HG02610 (cell line): Measurements from ENCODE around the gene COPS9.

Experiments
- ATAC-seq: cut with Tn5 transposase; IDR thresholded peaks from one replicate; pipeline ENCODE4 v1.9.1; 2021; ENCODE audit warnings: mild to moderate bottlenecking, moderate library complexity; ENCODE audit not compliant: unreplicated experiment

The COPS9 gene

DNA sequence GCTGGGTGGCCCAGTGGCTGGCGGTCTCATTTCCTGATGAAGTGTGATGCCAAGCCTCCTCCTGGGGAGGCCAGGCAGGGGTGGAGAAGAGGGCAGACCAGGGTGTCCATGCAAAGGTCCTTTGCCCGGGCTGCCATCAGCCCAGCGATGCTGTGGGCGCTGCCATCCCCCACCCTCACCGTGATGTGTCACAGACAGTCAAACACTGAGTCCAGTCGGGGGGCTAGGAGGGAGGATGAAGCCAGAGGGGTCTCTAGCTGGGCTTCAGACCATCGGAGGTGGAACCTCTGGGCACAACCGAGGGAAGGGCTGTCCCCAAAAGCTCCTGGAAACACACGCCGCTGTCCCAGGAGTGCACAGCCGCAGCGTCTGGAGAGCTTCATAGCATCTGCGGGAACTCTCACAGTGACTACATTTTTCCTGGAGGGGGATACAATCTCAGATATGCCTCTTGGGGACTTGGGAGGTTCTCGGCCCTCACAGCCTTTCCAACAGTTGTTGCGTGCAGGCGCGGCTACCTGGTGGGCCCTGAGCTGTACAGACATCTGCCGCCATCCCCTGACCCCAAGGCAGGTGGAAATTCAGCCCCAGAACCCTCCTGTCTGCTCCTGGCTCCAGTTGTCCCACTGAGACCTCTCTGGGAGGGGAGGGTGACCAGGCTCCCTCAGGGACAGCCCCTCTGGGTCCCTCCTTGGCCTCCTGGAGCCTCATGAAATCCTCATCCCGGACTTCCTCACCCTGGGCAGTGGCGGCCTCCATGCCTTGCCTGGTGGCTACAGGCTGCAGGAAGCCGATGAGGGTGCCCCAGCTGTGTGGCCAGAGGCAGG is 30.9 kb upstream of the COPS9 start:
- no peak for ATAC-seq

DNA sequence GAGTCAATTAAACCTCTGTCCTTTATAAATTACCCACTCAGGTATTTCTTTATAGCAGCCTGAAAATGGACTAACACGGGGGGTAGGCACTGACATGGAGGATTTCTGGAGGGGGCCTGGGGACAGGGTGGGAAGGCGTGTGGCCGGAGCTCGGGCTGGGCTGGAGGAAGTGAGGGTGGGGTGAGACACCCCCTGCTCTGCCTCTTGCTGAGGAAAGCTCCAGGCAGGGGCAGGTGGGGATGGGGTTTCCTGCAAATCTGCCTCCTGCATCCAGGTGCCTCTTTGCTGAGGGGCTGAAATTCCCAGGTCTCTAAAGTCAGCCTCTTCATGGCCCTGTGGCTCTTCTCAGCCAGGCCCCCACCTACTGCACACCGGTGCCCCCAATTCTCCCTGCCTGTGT is 30.1 kb upstream of the COPS9 start:
- ATAC-seq = no peak

DNA sequence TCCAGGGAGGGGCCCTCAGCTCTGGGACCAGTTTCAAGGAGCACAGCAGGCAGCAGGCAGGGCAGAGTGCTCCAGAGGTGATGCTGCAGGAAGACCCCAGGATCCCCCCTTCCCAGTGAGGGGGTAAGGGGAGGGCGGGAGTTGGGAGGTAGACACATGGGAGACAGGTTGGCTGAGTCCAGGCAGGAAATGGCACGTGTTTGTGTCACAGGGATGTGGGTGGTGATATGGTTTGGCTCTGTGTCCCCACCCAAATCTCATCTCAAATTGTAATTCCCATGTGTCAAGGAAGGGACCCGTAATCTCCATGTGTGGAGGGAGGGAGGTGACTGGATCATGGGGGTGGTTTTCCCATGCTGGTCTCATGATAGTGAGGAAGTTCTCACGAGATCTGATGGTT is 29.6 kb upstream of the COPS9 start:
- no peak for ATAC-seq

DNA sequence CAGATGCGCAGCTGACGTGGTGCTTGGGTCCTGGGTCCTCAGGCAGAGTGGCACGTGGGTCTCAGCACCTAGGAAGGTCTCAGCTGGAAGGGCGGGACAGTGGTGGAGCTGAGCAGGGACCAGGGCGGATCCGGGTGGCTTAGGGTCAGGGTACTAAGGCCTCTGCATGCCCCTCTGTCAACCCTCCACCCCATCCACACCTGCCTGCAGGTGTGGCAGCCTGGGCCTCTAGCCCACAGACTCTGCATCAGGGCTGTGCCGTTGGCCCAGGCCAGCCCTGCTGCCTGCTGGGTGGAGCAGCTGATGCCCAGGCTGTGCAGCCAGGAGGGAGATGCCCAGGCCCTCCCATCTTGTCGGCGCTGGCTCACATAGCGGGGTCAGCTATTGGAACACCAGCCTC is 28.9 kb upstream of the COPS9 start:
- no peak for ATAC-seq

DNA sequence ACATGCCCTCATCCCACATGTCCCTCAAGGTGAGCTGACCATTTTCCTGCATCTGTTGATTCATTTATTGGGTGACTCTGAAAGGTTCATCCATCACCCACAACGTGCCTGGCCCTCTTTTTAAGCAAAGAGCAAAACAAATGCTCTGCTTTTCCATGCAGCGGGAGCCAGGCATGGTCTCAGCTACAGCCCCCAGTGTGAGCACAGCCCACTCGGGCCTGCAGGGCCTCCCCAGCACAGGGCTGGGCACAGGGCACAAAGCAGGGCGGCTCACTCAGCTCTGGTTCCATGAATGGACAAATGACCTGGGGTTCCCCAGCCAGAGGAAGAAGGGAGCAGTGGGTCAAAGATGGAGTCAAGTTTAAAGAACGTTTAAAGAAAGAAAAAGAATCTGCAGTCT is 28.5 kb upstream of the COPS9 start:
- ATAC-seq = no peak

DNA sequence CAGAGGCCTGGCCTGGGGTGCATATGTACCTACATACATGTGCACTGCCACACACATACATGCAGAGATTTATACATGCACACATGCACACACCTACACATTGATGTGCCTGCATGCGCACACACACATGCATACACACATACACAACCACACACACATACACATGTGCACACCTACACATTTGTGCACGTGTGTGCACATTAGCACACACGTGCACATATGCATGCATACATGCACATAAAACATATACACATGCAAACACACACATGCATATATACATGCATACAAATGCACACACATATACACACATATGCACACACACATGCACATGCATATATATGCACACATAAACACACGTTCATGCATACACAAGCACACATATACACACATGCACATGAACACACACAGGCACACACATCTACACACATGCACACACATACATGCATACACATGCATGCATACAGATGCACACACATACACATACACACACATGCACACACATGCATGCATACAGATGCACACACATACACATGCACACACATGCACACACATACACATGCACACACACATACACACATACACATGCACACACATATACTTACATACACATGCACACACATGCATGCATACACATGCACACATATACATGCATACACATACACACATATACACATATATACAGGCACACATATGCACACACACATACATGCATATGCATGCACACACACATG is 27.9 kb upstream of the COPS9 start:
- ATAC-seq = no peak

DNA sequence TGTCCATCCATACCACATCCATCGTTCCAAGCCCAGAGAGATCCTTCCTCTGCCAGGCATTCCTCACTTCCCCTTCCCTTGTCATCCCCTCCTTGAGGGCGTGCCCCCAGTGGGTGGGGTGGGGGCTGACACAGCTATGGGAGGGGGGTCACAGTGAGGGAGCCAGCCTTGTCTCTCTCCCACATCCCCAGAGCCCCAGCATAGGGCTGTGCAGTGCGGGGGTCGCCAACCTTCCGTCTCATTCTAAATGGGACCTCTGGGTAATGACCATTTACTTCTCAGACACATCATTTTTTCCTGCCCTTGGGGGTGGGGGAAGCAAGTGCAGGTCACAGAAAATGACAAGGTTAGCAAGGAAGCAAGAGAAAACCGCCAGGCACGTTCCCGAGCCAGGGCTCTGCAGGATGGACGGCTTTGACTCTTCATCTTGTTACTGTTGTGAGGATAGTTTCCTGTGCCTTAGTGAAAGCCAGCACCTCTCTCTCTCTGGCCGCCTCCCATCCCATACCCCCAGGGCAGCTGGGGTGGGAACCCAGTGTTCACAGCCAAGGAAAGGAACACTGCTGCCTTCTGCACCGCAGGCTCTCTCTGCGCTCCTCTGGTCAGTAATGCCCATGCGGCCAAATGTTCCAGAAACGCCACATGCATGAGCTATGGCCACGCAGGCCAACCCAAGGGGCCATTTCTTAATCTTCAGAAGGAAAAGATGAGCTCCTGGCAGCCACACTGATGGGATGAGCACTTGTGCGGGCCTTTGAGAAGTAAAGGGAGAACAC is 27.0 kb upstream of the COPS9 start:
- no peak for ATAC-seq

DNA sequence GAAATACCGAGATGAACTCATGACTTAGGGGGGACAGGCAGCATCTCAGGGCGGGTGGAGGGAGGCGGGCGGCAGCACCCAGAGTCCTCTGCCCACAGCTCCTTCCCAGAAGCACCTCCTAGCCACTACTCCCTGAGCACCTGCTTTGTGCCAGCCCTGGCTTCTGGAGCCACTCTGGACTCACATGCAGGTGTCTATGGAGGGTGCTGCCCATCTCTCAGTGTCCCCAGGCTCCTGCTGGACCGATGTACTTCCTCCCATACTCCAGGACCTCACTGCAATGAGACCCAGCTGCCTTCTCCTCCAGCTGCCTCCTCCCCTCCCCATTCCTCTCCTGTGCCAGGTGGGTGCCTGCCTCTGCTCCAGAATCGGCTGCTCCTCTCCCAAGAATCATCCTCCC is 26.4 kb upstream of the COPS9 start:
- ATAC-seq = no peak

DNA sequence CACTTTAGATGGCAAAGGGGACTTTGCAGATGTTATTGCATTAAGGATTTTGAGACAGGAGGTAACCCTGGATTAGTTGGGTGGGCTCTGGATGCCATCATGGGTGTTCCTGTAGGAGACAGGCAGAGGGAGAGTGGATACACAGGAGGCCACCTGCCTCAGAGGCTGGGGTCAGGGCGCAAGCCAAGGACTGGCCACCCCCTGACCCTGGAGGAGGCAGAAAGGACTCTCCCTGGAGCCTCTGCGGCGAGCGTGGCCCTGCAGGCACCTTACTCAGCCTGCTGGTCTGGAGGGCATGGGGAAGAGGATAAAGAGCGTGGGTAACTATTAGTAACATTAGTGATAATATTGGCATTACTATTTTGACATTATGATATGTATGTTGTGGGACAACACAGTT is 25.9 kb upstream of the COPS9 start:
- no peak for ATAC-seq

DNA sequence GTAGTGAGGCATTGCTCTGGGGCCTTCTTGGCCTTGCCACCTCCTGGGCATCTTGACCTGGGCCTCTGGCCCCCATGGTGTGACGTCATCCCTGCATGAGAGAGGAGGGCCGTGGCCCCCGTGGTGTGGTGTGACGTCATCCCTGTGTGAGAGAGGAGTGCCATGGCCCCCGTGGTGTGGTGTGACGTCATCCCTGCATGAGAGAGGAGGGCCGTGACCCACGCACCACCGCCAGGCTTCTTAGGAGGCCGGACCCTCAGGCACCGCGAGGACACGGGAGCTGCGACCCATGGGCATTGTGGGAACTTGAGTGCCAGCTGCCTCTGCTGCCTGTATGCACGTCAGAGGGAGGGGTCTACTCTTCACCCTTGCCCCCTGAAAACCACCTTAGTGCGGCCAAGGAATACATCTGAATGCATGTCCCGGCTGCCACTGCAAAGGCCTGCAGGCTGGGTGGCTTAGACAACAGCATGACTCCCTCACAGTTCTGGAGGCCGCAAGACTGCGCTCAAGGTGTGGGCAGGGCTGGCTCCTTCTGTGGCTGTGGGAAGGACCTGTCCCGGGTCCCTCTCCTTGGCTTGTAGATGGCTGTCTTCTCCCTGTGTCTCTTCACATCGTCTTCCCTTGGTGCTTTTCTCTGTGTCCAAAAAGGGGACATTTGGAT is 25.1 kb upstream of the COPS9 start:
- ATAC-seq = no peak

DNA sequence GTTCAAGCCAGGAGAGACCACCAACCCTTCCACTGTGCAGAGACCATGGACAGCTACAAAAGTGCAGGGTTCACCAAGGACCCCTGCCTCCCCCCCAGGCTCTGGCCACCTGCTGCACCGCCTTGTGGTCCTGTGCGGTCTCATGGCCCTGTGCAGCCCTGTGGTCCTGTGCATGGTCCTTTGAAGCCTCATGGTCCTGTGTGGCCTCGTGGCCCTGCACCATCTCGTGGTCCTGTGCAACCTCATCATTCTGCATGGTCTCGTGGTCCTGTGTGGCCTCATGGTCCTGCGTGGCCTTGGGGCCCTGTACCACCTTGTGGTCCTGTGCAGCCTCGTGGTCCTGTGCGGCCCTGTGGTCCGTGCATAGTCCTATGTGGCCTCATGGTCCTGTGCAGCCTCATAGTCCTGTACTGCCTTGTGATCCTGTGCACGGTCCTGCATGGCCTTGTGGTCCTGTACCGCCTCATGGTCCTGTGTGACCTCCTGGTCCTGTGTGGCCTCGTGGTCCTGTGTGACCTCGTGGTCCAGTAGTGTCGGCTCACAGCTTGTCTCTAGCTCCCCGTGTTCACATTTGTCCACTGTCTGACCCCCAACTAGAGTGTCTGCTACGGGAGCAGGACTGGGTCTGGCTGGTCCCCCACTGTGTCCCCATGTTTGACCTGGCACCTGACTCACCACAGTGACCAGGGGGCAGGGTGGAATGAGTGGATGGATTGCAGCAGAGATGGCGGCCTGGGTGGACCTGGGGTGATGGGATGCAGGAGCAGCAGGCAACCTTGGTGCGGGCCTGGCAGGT is 24.4 kb upstream of the COPS9 start:
- ATAC-seq = no peak

DNA sequence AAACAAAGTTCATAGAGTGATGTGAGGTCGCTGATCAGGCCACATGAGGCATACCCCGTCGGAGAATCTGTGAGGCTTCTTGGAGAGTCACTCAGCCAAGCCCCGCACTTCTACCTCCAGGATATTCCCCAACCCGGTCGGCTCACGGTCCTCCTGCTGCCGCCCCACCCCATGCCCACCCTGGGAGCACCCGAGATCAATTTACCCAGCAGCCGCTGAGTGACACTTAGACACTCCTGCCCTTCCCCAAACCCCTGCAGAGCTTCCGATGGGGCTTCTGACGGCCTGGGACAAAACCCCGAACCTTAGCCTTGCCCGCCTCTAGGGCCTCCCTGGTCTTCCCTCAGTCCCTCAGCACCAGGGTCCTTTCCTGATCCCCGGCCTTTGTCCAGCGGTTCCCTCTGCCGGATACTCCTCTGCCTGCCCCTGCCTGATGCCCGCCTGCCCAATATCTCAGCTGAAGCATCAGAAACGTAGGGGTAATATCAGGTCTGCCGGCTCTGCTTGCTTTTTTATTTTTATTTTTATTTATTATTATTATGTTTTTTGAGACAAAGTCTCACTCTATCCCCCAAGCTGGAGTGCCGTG is 23.2 kb upstream of the COPS9 start:
- no peak for ATAC-seq

DNA sequence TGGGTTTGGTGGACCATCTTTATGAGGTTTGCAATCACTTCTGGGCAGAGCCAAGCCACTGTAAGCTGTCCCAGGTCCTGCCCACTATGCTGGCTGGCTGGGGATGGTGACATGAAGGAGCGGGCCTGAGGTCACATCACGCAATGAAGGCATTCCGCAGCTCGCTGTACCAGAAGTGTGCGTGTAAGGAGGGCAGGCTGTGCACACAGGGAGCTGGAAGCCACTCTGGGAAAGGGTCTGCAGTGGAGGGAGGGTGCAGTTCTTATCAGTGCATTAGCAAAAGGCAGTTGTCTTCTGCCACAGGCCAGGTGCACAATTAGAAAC is 21.0 kb upstream of the COPS9 start:
- ATAC-seq = no peak

DNA sequence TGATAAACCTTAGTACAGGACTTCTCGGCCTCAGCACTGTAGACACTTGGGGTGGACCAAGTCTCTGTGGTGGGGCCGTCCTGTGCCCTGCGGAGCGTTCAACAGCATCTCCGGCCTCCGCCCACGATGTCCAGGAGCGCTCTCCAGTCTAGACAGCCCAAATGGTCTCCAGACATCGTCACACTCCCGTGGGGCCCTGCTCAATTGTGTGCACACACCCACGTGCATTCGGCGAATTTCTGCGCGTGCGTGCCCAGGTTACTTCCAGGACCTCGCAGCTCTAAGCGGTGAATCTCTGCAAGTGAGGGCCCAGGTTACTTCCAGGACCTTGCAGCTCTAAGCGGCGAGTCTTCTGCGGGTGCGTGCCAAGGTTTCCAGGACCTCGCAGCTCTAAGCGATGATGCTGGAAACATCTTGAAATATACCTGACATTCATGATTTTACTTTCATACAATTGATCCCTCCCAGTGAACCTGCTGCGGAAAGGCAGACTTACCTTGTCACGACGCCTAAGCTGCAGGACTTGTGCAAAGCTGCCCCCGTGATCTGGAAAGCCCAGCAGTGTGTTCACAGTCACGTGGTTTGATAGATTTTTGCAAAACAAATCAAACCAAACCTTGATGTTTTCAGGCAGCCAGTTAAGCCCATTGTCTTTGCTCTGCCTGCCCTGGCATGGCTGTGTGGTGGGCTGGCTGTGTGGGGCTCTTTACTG is 20.5 kb upstream of the COPS9 start:
- ATAC-seq = no peak

DNA sequence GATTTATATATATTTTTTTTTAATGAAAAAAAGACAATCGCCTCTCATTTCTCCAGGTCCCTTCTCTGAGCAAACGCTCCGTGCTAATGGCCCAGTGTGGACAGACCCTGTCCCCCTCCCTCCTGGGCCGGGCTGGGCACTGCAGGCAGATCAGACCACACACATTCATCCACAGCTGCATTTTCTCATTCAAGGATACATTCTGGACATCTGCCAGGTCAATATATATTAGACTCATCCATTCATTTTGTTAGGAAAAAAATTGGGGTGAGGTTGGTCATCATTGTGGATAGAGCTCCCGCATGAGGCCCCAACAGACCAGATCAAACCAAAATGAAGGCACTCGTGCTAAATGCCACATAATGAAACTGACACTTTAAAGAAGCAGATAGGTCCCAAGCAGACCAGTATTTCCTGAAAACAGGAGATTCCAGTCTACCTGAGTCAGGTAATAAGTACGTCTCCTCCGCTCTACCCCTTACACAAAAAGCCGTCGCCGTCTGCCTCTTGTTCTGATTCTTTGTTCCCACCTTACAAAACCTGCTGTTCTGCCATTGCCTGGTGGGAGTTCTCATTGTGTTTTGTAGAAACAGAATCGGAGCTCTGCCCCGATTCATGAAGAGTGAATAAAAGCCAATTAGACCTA is 19.8 kb upstream of the COPS9 start:
- no peak for ATAC-seq

DNA sequence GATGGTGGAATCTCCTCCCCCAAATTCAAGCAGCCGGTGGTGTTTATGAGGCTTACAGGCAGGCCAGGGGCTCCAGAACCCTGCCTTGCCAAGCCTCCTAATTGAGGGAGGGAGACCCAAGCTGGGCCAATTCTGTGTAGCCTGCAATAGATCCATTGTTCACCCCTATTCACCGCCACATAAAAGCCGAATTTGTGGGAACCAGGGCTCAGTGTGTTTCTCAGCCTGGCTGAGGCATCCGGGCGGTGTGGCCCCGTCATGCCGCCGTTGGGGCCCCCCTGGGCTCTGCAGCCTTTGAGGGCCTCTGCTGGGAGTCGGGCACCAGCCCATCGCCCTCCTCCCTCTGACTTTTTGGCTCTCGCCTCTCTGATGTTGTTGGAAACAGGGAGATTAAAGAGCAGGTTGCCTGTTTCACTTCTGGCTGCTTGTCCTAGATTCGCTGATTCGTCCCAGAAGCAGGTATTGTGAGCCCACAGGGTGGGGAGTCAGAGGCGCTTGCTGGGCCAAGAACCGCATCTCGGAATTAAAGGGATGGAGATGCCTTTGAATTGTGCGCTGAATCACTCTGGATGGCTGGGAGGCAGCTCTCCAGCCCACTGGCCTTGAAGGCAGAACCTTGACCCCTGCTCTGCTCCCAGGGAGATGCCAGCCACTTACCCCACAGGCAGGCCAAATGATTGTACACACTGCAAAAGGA is 19.1 kb upstream of the COPS9 start:
- ATAC-seq = no peak

DNA sequence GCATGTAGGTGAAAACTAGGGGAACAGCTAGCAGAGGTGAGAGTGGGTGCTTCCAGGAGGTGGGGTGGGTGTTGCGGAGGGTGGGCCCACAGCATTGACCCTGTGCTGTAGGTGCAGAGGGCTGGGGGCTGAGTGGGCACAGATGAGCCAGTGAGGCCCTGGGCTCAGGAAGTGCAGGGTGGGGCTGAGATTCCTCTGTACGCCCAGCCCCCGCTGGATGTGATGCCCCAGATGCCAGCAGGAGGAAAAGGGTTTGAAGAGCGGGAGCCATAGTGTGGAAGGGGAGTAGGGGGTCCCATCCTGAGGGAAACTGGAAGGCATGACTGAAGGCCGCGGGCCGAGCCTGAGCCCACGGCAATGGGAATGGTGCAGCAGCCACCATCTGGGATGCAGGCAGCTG is 18.5 kb upstream of the COPS9 start:
- no peak for ATAC-seq

DNA sequence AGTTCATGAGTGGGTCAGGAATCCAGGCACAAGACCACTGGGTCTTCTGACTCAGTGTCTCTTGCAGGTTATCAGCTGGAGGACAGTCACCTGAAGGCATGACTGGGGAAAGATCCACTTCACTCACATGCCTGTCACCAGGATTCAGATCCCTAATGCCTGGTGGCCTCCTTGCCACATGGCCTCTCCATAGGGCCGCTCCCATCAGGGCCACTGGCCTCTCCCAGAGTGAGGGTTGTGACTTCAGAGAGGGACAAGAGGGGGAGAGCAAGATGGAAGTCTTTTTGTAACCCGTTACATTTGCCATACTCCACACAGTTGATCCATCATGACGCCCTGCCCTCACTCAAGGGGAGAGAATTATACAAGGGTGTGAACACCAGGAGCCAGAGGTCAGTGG is 17.3 kb upstream of the COPS9 start:
- ATAC-seq = no peak
